GM18505 (cell line): ENCODE data around the gene GXYLT1.

ENCODE experiments used
- ATAC-seq: cut with Tn5 transposase; IDR thresholded peaks from one replicate; pipeline ENCODE4 v1.9.1; 2021; ENCODE audit not compliant: unreplicated experiment
- POLR2A ChIP-seq: IDR thresholded peaks from 4 replicates; pipeline ENCODE4 v1.6.1; 2011; ENCODE audit warnings: borderline replicate concordance; ENCODE audit not compliant: insufficient read depth, insufficient read length; ENCODE audit errors: extremely low read depth

The GXYLT1 gene

GRCh38 chr12:42039577-42039976 is 105.1 kb downstream of the GXYLT1 start:
- no peak for ATAC-seq
- TF ChIP-seq POLR2A: no peak

DNA sequence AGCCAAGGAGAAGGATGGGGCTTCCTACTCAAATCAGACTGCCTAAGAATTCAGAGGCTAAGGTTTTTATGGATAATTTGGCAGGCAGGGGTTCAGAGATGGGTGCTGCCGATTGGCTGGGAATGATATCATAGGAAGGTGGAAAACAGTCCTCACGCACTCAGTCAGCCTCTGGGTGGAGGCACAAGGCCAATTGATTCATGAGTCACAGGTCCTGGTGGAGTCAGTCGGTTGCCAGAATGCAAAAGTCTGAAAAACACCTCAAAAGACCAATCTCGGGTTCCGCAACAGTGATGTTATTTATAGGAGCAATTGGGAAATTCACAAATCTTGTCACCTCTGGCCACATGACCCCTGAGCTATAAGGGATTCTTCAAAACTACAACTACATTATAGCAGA is 105.5 kb downstream of the GXYLT1 start:
- no peak for ATAC-seq
- TF ChIP-seq POLR2A: no peak

DNA sequence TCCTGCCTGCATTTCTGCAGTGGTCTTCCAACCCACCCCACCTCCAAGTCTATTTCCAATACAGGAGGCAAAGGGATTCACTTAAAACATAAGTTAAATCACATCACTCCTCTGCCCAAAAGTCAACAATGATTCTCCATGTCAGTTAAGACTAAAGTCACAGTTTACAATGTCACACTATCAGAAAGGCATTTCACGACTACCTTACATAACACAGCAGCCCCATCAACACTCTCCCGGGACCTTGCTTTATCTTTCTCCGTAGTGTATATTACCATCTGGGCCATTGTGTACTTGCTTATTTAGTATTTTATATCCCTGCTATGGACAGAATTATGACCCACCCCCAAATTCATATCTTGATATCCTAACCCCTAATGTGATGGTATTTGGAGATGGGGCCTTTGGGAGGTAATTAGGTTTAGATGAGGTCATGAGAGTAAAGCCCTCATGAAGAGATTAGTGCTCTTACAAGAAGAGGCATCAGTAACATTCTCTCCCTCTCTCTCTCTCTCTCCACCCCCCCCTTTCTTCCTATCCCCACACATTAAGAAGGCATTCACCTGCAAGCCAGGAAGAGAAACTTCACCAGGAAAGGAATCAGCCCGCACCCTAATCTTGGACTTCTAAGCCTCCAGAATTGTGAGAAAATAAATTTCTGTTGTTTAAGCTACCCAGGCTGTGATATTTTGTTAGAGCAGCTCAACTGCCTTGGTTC is 112.7 kb downstream of the GXYLT1 start:
- ATAC-seq: no peak
- TF ChIP-seq POLR2A: no peak
